CD4-positive, alpha-beta memory T cell (primary cell): ENCODE measurements around the gene AMFR. TPM values are rescaled to one million over a fixed set of nuclear protein-coding genes. Genes with fewer than 3 reads are reported as not detected.
"Not testable (repeated sequence)": the region's sequence is repeated elsewhere in the genome, so short reads cannot be mapped to it uniquely, and the experiment has no call there.

Experiments used
- CTCF ChIA-PET: fragments of 350-600 bp; sonication (Branson Sonifier 250); formaldehyde crosslinking; loops from one replicate; lab custom pipeline; 2021; ENCODE audit warnings: inconsistent platforms; ENCODE audit not compliant: partially characterized antibody; lab: Charles Lee
- POLR2A ChIA-PET: fragments of 350-600 bp; sonication (Branson Sonifier 250); formaldehyde crosslinking; loops from one replicate; lab custom pipeline; 2021; ENCODE audit not compliant: partially characterized antibody; lab: Charles Lee
- DNase-seq, 5 donors: peaks; one replicate each; pipeline versions ENCODE4 v3.0.0 to v3.0.0-alpha.2; 2020 to 2022; ENCODE audit warnings: mixed read lengths in 1 of 5
- H3K27ac ChIP-seq: one replicate; pipeline ENCODE4 v1.7.0; 2013; ENCODE audit warnings: low read depth, low read length
- H3K27me3 ChIP-seq: 2 replicates; pipeline ENCODE4 v1.7.0; 2013; ENCODE audit warnings: mild to moderate bottlenecking, low read length, moderate library complexity; ENCODE audit not compliant: insufficient read depth
- H3K36me3 ChIP-seq: 2 replicates; pipeline ENCODE4 v1.7.0; 2013; ENCODE audit warnings: mild to moderate bottlenecking, low read length, moderate library complexity; ENCODE audit not compliant: insufficient read depth
- H3K4me1 ChIP-seq: 2 replicates; pipeline ENCODE4 v1.7.0; 2013; ENCODE audit warnings: mild to moderate bottlenecking, low read length, moderate library complexity; ENCODE audit not compliant: insufficient read depth
- H3K4me3 ChIP-seq, 2 donors: one replicate each; pipeline ENCODE4 v1.7.0; 2013; ENCODE audit warnings: low read length in 2 of 2, mild to moderate bottlenecking in 1 of 2
- H3K9me3 ChIP-seq, 2 donors: one replicate each; pipeline ENCODE4 v1.7.0; 2013; ENCODE audit warnings: low read length in 2 of 2, control low read depth in 1 of 2; ENCODE audit not compliant: control insufficient read depth in 1 of 2
- H3K27ac Mint-ChIP-seq, 7 donors: one replicate each; pipeline ENCODE4 v1.8.0; 2020 to 2021; ENCODE audit warnings: mixed read lengths in 7 of 7, mild to moderate bottlenecking in 6 of 7, inconsistent platforms in 3 of 7, moderate library complexity in 3 of 7
- H3K27me3 Mint-ChIP-seq, 2 donors: one replicate each; pipeline ENCODE4 v1.8.0; 2020 to 2021; ENCODE audit warnings: mixed read lengths in 2 of 2
- H3K36me3 Mint-ChIP-seq, 2 donors: one replicate each; pipeline ENCODE4 v1.8.0; 2020 to 2021; ENCODE audit warnings: mixed read lengths in 2 of 2, inconsistent platforms in 1 of 2, mild to moderate bottlenecking in 1 of 2
- H3K4me1 Mint-ChIP-seq, 4 donors: one replicate each; pipeline ENCODE4 v1.8.0; 2020 to 2021; ENCODE audit warnings: mixed read lengths in 4 of 4, mild to moderate bottlenecking in 1 of 4
- H3K4me3 Mint-ChIP-seq, 8 donors: one replicate each; pipeline ENCODE4 v1.8.0; 2020 to 2021; ENCODE audit warnings: mixed read lengths in 8 of 8, mild to moderate bottlenecking in 7 of 8, moderate library complexity in 6 of 8, inconsistent platforms in 3 of 8
- H3K9me3 Mint-ChIP-seq, 8 donors: one replicate each; pipeline ENCODE4 v1.8.0; 2020 to 2021; ENCODE audit warnings: mixed read lengths in 8 of 8, mild to moderate bottlenecking in 5 of 8, inconsistent platforms in 3 of 8, moderate library complexity in 1 of 8
- intact Hi-C: fragments of 100-400 bp; cut with micrococcal nuclease; formaldehyde crosslinking; loops from one replicate; pipeline ENCODE4 v1.15.1; 2023
- polyA plus RNA-seq, 2 donors: library from polyadenylated mRNA; unstranded; fragments of 300-500 nt; fragmentation: Illumina TruSeq; gene quantifications; one replicate each; pipeline ENCODE4 v1.2.3, GENCODE V29; 2021
- total RNA-seq, 2 experiments: library from RNA; stranded (reverse); gene quantifications; one replicate each; pipeline ENCODE4 v1.2.3, GENCODE V29; 2021

The AMFR gene
- total and polyA plus RNA-seq, 4 experiments from 2014 or later = 45.7 to 67.6 (median 60.4) TPM

DNA sequence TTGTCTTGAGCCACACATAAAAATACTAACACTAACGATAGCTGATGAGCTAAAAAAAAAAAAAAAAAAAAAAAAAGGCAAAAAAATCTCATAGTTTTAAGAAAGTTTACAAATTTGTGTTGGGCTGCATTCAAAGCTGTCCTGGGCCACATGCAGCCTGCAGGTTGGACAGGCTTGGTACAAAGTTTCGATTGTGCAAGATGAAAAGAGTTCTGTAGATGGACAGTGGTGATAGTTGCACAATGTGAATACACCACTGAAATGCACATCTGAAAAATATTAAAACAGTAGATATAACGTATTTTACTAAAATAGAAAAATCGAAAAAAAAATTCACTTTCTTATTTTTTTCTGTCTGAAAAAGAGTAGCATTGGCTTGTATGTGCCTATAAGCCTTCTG is 42.9 kb downstream of the AMFR start:
- ChIA-PET CTCF (interaction anchor here (0.6 kb wide), 1 partner anchor 982 kb away, joined by 3 read pairs; no protein-coding TSS in a partner anchor), POLR2A (no interaction called here)
- no peak overlapping the region for H3K27ac Mint-ChIP-seq
- H3K4me1 Mint-ChIP-seq = peaks cover 0 to 11% (median 8%) of the 10 kb centered on the region in 4 donors
- H3K27me3 Mint-ChIP-seq = no peaks in the 10 kb centered on the region
- H3K4me3 ChIP-seq = no peak overlapping the region
- H3K36me3 Mint-ChIP-seq = peaks cover 84 to 88% of the 10 kb centered on the region in 2 donors
- no peak overlapping the region for H3K27ac ChIP-seq
- H3K4me1 ChIP-seq = no peaks in the 10 kb centered on the region
- H3K4me3 Mint-ChIP-seq = no peak overlapping the region
- peaks cover 38% of the 10 kb centered on the region for H3K36me3 ChIP-seq
- no peaks in the 10 kb centered on the region for H3K27me3 ChIP-seq
- H3K9me3 Mint-ChIP-seq = peaks cover 0 to 47% (median 22%) of the 10 kb centered on the region in 8 donors
- peaks cover 0 to 7% of the 10 kb centered on the region in 2 donors for H3K9me3 ChIP-seq
- DNase-seq = no peak
- intact Hi-C loops = no loop called here

DNA sequence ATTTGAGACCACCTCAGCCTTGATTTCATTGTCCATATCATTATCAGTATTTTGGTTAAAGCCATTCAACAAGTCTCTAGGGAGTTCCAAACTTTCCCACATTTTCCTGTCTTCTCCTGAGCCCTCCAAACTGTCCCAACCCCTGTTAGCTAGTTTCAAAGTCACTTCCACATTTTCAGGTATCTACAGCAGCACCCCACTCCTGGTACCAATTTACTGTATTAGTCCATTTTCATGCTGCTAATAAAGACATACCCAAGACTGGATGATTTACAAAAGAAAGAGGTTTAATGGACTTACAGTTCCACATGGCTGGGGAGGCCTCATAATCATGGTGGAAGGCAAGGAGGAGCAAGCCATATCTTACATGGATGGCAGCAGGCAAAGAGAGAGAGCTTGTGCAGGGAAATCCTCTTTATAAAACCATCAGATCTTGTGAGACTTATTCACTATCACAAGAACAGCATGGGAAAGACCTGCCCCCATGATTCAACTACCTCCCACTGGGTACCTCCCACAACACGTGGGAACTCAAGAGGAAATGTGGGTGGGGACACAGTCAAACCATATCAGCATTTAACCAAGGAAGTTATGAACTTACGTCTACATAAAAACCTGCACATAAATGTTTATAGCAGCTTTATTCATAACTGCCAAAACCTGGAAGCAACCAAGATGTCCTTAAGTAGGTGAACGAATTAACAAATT is 44.4 kb downstream of the AMFR start:
- intact Hi-C loops = not testable (repeated sequence)

DNA sequence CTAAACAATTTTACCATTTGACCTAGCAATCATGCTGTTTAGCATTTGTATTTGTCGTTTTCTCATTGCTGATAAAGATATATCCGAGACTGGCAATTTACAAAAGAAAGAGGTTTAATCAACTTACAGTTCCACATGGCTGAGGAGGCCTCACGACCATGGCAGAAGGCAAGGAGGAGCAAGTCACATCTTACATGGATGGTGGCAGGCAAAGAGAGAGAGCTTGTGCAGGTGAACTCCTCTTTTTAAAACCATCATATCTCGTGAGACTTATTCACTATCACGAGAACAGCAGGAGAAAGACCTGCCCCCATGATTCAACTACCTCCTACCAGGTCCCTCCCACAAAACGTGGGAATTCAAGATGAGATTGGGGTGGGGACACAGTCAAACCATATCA is 46.3 kb downstream of the AMFR start:
- peaks cover 0 to 47% (median 22%) of the 10 kb centered on the region in 8 donors for H3K9me3 Mint-ChIP-seq
- peaks cover 70 to 72% of the 10 kb centered on the region in 2 donors for H3K36me3 Mint-ChIP-seq
- H3K27me3 ChIP-seq, H3K9me3 ChIP-seq, H3K27ac ChIP-seq, H3K27ac Mint-ChIP-seq, H3K27me3 Mint-ChIP-seq, H3K4me3 ChIP-seq, H3K4me1 ChIP-seq, intact Hi-C loops, POLR2A ChIA-PET, DNase-seq: not testable (repeated sequence)
- H3K4me3 Mint-ChIP-seq = peak overlapping the region in 1 of 8 donors; percentile 35
- peaks cover 21% of the 10 kb centered on the region for H3K36me3 ChIP-seq
- peaks cover 0 to 15% (median 13%) of the 10 kb centered on the region in 4 donors for H3K4me1 Mint-ChIP-seq
- CTCF ChIA-PET = interaction anchor here (1.3 kb wide), 1 partner anchor 30 kb away, joined by 3 read pairs; no protein-coding TSS in a partner anchor

More for the DNA sequence above, 44.4 kb downstream of the AMFR start:
- POLR2A ChIA-PET, H3K27me3 Mint-ChIP-seq, H3K9me3 ChIP-seq, DNase-seq, H3K4me3 ChIP-seq, H3K27ac Mint-ChIP-seq, H3K27ac ChIP-seq, H3K4me1 ChIP-seq, H3K27me3 ChIP-seq, H3K4me3 Mint-ChIP-seq: not testable (repeated sequence)
- Mint-ChIP-seq H3K4me1 (peaks cover 0 to 18% (median 13%) of the 10 kb centered on the region in 4 donors), H3K9me3 (peaks cover 0 to 47% (median 22%) of the 10 kb centered on the region in 8 donors), H3K36me3 (peaks cover 76 to 82% of the 10 kb centered on the region in 2 donors)
- H3K36me3 ChIP-seq = peaks cover 35% of the 10 kb centered on the region
- CTCF ChIA-PET = interaction anchor here (0.8 kb wide), 1 partner anchor 10 kb away, joined by 3 read pairs; no protein-coding TSS in a partner anchor

DNA sequence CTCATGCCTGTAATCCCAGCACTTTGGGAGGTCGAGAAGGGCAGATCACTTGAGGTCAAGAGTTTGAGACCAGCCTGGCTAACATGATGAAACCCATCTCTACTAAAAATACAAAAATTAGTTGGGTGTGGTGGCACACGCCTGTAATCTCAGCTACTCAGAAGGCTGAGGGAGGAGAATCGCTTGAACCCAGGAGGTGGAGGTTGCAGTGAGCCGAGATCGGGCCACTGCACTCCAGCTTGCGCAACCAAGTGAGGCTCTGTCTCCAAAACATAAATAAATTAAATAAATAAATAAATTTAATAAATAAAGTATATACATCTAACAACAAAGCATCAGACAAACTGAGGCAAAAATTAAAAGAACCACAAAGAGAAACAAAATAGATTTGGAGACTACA is 49.6 kb downstream of the AMFR start:
- H3K27ac Mint-ChIP-seq, CTCF ChIA-PET, POLR2A ChIA-PET, H3K9me3 ChIP-seq, H3K27ac ChIP-seq, H3K4me3 Mint-ChIP-seq, H3K27me3 Mint-ChIP-seq, DNase-seq, H3K4me3 ChIP-seq, intact Hi-C loops, H3K27me3 ChIP-seq, H3K36me3 ChIP-seq: not testable (repeated sequence)
- peaks cover 47 to 49% of the 10 kb centered on the region in 2 donors for H3K36me3 Mint-ChIP-seq
- peaks cover 12% of the 10 kb centered on the region for H3K4me1 ChIP-seq
- peaks cover 0 to 18% (median 5%) of the 10 kb centered on the region in 8 donors for H3K9me3 Mint-ChIP-seq
- peaks cover 18 to 39% (median 23%) of the 10 kb centered on the region in 4 donors for H3K4me1 Mint-ChIP-seq

DNA sequence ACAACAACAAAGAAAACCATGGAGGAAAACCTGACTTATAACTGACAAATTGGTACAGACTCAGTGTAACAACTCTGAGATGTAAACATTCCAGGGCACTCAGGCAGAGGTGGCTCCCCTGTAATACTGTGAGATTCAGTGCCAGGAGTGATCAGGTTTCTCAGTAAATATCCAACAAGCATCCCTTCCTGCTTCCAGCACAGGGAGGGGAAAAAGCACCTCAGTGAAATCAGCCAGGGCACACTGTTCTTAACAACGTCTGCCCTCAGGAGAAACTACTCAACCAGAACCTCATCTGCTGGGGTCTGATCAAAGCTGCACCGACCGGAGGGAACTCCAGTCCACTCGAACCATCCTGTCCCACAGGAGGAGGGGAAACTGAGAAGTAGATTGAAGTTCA is 52.3 kb downstream of the AMFR start:
- no peaks in the 10 kb centered on the region for H3K9me3 ChIP-seq
- no peak overlapping the region for H3K27ac ChIP-seq
- ChIA-PET POLR2A (no interaction called here), CTCF (no interaction called here)
- H3K27me3 ChIP-seq = no peaks in the 10 kb centered on the region
- Mint-ChIP-seq H3K27me3 (no peaks in the 10 kb centered on the region), H3K4me1 (peaks cover 18 to 38% (median 20%) of the 10 kb centered on the region in 4 donors), H3K9me3 (no peaks in the 10 kb centered on the region), H3K36me3 (peaks cover 31 to 41% of the 10 kb centered on the region in 2 donors), H3K27ac (peak overlapping the region in 4 of 7 donors; percentile 1 to 43 (median 8)), H3K4me3 (no peak overlapping the region)
- intact Hi-C loops = no loop called here
- H3K4me3 ChIP-seq = no peak overlapping the region
- DNase-seq = no peak
- peaks cover 12% of the 10 kb centered on the region for H3K4me1 ChIP-seq
- peaks cover 15% of the 10 kb centered on the region for H3K36me3 ChIP-seq

DNA sequence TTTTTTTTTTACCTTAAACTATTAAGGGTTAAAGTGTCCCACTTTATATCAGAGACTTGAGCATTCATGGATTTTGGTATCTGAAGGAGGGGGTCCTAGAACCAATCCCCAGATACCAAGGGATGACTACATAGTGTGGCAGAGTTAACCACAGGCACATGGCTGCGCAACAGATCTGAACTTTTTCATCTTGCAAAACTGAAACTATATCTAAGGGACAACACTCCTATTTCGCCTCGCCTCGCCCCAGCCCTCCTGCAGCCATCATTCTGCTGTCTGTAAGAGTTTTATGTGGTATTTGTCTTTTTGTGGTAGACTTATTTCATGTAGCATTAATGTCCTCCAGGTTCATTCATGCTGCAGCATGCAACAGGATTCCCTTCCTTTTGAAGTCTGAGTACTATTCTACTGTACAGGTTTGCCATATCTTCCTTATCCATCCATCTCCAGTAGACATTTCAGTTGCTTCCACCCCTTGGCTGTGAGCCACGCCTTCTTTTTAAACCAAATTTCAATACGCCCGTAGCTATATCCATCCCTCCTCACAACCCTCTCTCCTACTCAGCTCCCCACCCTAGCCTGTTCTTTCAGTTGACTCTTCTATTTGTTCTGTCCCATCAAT is 53.2 kb downstream of the AMFR start:
- ChIA-PET CTCF (no interaction called here), POLR2A (no interaction called here)
- H3K4me3 ChIP-seq = no peak overlapping the region
- DNase-seq = peak in 2 of 5 donors; percentile 4 to 28
- intact Hi-C loops = no loop called here
- Mint-ChIP-seq H3K27ac (peak overlapping the region in 6 of 7 donors; percentile 1 to 87 (median 60)), H3K4me3 (peak overlapping the region in 7 of 8 donors; percentile 9 to 74 (median 49)), H3K27me3 (no peaks in the 10 kb centered on the region), H3K36me3 (peaks cover 29 to 43% of the 10 kb centered on the region in 2 donors), H3K9me3 (no peaks in the 10 kb centered on the region), H3K4me1 (peaks cover 14 to 29% (median 17%) of the 10 kb centered on the region in 4 donors)
- H3K27ac ChIP-seq = no peak overlapping the region
- H3K27me3 ChIP-seq = no peaks in the 10 kb centered on the region
- H3K36me3 ChIP-seq = peaks cover 21% of the 10 kb centered on the region
- H3K9me3 ChIP-seq = no peaks in the 10 kb centered on the region
- peaks cover 12% of the 10 kb centered on the region for H3K4me1 ChIP-seq

DNA sequence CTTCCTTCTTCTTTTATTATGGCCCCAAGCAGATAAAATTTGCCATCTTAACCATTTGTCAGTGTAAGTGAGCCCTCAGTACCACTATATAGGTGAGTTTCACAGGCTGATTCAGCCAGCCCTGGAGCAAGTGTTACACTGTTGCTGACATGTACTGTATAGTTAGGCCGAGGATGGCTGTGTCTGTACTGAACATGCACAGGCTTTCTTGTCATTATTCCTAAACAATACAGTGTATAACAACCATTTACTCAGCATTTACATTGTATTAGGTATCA is 53.7 kb downstream of the AMFR start:
- intact Hi-C loops = no loop called here
- Histone ChIP-seq H3K4me3 (no peak overlapping the region), H3K36me3 (peaks cover 26% of the 10 kb centered on the region), H3K9me3 (no peaks in the 10 kb centered on the region), H3K27me3 (no peaks in the 10 kb centered on the region), H3K27ac (no peak overlapping the region), H3K4me1 (peaks cover 12% of the 10 kb centered on the region)
- DNase-seq = no peak
- Mint-ChIP-seq H3K36me3 (peaks cover 29 to 47% of the 10 kb centered on the region in 2 donors), H3K27ac (peak overlapping the region in 2 of 7 donors; percentile 5 to 83), H3K27me3 (no peaks in the 10 kb centered on the region), H3K4me1 (peaks cover 14 to 25% (median 17%) of the 10 kb centered on the region in 4 donors), H3K4me3 (no peak overlapping the region), H3K9me3 (no peaks in the 10 kb centered on the region)
- ChIA-PET POLR2A (no interaction called here), CTCF (interaction anchor here (1.8 kb wide), 1 partner anchor 15 kb away, joined by 8 read pairs; no protein-coding TSS in a partner anchor)
